ENCODE data around the gene CHAF1B.

Gene CHAF1B

DNA sequence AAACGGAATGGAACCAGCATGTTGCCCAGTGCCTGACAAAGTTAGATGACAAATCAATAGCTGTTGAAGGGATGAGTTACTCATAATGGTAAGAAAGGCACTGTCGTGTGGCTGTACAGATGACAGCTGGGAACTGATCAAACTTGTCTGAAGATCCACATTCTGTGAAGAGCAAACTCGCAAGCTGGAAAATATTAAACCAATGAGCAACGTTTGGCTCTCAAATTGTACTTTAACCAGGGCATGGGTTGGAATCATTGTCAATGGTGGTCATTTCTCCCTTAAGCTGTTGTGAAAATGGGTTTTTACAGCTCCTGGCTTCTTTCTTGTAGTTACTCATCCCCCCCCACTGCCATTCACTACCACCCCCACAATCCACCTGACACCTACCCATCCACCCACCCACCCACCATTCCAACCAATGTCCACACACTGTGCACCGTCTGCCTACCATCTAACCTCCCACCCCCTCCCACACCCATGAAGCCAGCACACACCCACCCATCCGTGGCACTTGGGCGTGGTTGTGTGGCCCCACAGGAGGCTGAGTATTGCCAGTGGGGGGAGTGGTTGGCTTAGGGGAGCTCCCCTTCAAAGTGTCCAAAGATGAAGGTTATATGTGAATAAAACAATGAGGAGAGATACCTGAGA is 48.0 kb downstream of the CHAF1B start:
- DNase-seq (ENCODE audit: low spot score), result no peak
- TF ChIP-seq, protein P1, sequence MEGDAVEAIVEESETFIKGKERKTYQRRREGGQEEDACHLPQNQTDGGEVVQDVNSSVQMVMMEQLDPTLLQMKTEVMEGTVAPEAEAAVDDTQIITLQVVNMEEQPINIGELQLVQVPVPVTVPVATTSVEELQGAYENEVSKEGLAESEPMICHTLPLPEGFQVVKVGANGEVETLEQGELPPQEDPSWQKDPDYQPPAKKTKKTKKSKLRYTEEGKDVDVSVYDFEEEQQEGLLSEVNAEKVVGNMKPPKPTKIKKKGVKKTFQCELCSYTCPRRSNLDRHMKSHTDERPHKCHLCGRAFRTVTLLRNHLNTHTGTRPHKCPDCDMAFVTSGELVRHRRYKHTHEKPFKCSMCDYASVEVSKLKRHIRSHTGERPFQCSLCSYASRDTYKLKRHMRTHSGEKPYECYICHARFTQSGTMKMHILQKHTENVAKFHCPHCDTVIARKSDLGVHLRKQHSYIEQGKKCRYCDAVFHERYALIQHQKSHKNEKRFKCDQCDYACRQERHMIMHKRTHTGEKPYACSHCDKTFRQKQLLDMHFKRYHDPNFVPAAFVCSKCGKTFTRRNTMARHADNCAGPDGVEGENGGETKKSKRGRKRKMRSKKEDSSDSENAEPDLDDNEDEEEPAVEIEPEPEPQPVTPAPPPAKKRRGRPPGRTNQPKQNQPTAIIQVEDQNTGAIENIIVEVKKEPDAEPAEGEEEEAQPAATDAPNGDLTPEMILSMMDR (IDR thresholded peaks at IDR 0.05; ENCODE audit: borderline replicate concordance, control extremely low read depth, extremely low read depth, insufficient read depth, missing control alignments), result no peak
- in situ Hi-C loops (cut with MboI; ENCODE audit: low sequenced_read_pairs, unreplicated experiment), result no loop called here

DNA sequence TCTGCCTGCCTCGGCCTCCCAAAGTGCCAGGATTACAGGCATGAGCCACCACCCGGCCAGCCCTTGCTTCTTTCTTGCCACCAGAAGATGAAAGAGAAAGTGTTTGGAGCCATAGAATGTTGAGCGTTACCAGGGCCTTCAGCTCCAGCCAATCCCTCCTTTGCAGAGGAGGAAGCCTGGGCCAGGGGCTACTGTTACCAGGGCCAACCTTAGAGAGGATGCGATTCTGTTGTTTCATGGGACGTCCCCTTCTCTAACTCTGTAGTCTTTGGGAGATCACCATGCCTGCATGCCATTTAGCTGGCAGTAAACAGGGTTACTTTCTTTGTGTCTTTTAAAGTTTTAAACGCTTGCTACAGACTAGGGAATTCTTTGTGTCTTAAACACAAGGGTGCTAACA is 49.0 kb downstream of the CHAF1B start:
- TF ChIP-seq, protein P1 (IDR thresholded peaks at IDR 0.05; ENCODE audit: borderline replicate concordance, control extremely low read depth, extremely low read depth, insufficient read depth, missing control alignments), result no peak
- in situ Hi-C loops (cut with MboI; ENCODE audit: low sequenced_read_pairs, unreplicated experiment), result no loop called here
- no peak for DNase-seq (ENCODE audit: low spot score)

DNA sequence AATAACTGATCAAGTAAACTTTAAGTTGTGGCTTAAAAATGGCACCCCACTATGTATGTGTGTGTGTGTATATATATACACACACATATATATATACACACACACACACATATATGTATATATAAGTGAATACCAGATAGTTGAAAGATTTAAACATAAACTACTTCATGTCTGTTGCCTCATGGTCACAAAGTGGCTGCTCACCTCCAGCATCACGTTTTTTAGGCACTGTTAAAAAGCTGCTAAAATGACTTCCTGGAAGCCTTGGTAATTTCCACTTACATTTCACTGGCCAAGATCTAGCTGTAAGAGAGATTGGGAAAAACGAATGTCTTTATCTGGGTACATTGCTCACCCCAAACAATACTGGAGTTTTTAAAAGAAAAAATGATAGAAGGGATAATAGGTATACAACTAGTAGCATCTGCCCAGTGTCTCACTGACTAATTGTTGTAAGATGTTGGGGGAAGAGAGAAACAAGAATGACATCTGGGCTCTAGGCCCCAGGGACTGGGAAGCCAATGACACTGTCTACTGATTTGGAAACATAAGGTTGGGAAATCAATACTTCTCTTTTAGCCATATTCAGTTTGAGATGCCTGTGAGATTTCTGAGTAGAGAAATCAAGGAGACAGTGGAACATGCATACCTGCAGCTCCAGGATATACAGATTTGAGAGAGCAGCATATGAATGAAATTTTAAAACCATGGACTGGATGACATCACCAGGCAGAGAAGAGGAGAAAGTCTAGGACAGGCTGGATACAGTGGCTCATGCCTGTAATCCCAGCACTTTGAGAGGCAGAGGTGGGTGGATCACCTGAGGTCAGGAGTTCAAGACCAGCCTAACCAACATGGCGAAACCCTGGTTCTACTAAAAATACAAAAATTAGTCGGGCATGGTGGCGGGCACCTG is 51.9 kb downstream of the CHAF1B start:
- no peak for DNase-seq (ENCODE audit: low spot score)
- in situ Hi-C loops (cut with MboI; ENCODE audit: low sequenced_read_pairs, unreplicated experiment), result no loop called here
- TF ChIP-seq, protein P1 (IDR thresholded peaks at IDR 0.05; ENCODE audit: borderline replicate concordance, control extremely low read depth, extremely low read depth, insufficient read depth, missing control alignments), result no peak

DNA sequence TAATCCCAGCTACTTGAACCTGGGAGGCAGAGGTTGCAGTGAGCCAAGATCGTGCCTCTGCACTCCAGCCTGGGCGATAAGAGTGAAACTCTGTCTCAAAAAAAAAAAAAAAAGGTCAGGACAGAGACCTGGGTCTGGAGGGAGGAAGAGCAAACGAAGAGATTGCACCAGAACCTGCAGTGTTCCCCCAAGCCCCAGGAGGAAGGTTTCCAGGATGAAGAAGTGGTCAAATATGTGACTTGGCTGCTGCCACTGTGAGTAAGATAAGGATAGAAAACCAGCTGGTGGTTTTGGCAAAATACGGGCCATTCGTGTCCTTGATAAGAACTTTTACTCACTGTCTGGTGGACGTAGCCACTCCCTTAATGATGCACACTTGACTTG is 52.5 kb downstream of the CHAF1B start:
- TF ChIP-seq, protein P1 (IDR thresholded peaks at IDR 0.05; ENCODE audit: borderline replicate concordance, control extremely low read depth, extremely low read depth, insufficient read depth, missing control alignments), result no peak
- DNase-seq (ENCODE audit: low spot score), result no peak
- in situ Hi-C loops (cut with MboI; ENCODE audit: low sequenced_read_pairs, unreplicated experiment), result no loop called here

DNA sequence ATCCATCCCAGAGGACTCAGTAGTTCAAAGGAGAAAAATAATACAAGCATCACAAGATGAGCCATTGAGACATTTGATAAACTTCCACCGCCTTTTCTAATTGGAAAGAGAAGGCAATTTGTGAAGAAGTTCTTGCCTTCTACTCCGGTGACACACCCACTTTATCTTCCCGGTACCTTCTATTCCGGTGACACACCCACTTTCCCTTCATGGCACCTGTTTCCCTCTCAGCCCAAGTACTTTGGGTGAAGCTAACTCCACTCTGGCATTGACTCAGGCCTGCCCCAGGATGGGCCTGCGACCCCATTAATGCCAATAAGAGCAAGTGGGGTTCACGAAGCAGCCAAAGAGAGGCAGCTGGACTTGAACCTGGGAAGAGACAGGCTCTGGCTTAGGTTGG is 56.5 kb downstream of the CHAF1B start:
- no peak for DNase-seq (ENCODE audit: low spot score)
- TF ChIP-seq, protein P1 (IDR thresholded peaks at IDR 0.05; ENCODE audit: borderline replicate concordance, control extremely low read depth, extremely low read depth, insufficient read depth, missing control alignments), result no peak
- in situ Hi-C loops (cut with MboI; ENCODE audit: low sequenced_read_pairs, unreplicated experiment), result no loop called here

DNA sequence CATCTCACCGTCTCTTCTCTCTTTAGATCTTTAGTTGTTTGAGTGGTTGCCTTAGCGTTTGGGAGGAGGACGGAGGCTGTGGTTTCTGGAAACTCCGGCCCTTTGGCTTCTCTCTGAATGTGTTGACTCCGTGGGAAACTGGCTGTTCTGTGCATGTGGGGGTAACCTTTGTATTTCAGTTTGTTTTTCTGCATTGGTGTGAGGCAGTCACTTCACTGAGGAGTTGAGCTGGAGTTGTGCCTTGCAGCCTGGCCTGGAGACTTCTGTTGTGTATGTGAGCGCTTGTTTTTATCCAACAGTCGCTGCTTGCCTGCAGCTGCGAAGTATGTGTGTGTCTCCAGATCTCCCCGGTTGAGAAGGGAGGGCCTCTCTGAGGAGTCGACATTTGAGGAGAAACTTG is 61.1 kb downstream of the CHAF1B start:
- TF ChIP-seq, protein P1 (IDR thresholded peaks at IDR 0.05; ENCODE audit: borderline replicate concordance, control extremely low read depth, extremely low read depth, insufficient read depth, missing control alignments), result no peak
- in situ Hi-C loops (cut with MboI; ENCODE audit: low sequenced_read_pairs, unreplicated experiment), result no loop called here
- DNase-seq (ENCODE audit: low spot score), result no peak
